ENCODE results near the gene SLCO3A1.
A peak's percentile ranks its signal among the peaks of the same experiment; 100 is the strongest.

Gene SLCO3A1

GRCh38 chr15:91916051-91916450, 62.5 kb downstream of the SLCO3A1 start:
- DNase-seq = no peak

GRCh38 chr15:91917686-91918360, 64.3 kb downstream of the SLCO3A1 start:
- DNase-seq = no peak

- no peak for DNase-seq
Measured at GRCh38 chr15:91919014-91919534, 65.6 kb downstream of the SLCO3A1 start.

- no peak for DNase-seq
Measured at GRCh38 chr15:91921188-91921842, 67.8 kb downstream of the SLCO3A1 start.

- no peak for DNase-seq
Measured at GRCh38 chr15:91921843-91922198, 68.3 kb downstream of the SLCO3A1 start.

- no peak for DNase-seq
Measured at GRCh38 chr15:91922646-91923547, 69.4 kb downstream of the SLCO3A1 start.

GRCh38 chr15:91924183-91924582, 70.7 kb downstream of the SLCO3A1 start:
- no peak for DNase-seq

- DNase-seq = no peak
Measured at GRCh38 chr15:91924837-91925495, 71.5 kb downstream of the SLCO3A1 start.

GRCh38 chr15:91925794-91926193, 72.3 kb downstream of the SLCO3A1 start:
- DNase-seq = peak; percentile 36

GRCh38 chr15:91926908-91927270, 73.4 kb downstream of the SLCO3A1 start:
- DNase-seq = peak; percentile 74

GRCh38 chr15:91927585-91927984, 74.1 kb downstream of the SLCO3A1 start:
- no peak for DNase-seq

- DNase-seq = no peak
Measured at GRCh38 chr15:91928675-91929074, 75.2 kb downstream of the SLCO3A1 start.

GRCh38 chr15:91929509-91929908, 76.0 kb downstream of the SLCO3A1 start:
- no peak for DNase-seq

- DNase-seq = no peak
Measured at GRCh38 chr15:91930092-91930491, 76.6 kb downstream of the SLCO3A1 start.

GRCh38 chr15:91936182-91936775, 82.8 kb downstream of the SLCO3A1 start:
- DNase-seq = no peak

GRCh38 chr15:91936927-91937326, 83.4 kb downstream of the SLCO3A1 start:
- peak; percentile 24 for DNase-seq

- no peak for DNase-seq
Measured at GRCh38 chr15:91938136-91938535, 84.6 kb downstream of the SLCO3A1 start.

- no peak for DNase-seq
Measured at GRCh38 chr15:91939403-91939831, 85.9 kb downstream of the SLCO3A1 start.

- DNase-seq = no peak
Measured at GRCh38 chr15:91940496-91941381, 87.2 kb downstream of the SLCO3A1 start.

- DNase-seq = peak; percentile 20
Measured at GRCh38 chr15:91941871-91942658, 88.6 kb downstream of the SLCO3A1 start.

Data from NCI-H1694 (cell line).